Peyer's patch (tissue), 4 donors: ENCODE results near the gene UST. TPM values are rescaled to one million over a fixed set of nuclear protein-coding genes. Genes with fewer than 3 reads are reported as not detected.

ENCODE experiments used
- DNase-seq, 3 donors: peaks; one replicate each; pipeline ENCODE4 v3.0.0-alpha.2; 2017 to 2019
- H3K27ac ChIP-seq, 4 donors: fragments of 200-600 bp; sonication (generic); one replicate each; pipeline ENCODE4 v1.5.1; 2016 to 2019
- H3K27me3 ChIP-seq, 2 donors: fragments of 200-600 bp; sonication (generic); one replicate each; pipeline ENCODE4 v1.5.1; 2019
- H3K36me3 ChIP-seq, 3 donors: fragments of 200-600 bp; sonication (generic); one replicate each; pipeline ENCODE4 v1.5.1; 2016 to 2019
- H3K4me1 ChIP-seq, 4 donors: fragments of 200-600 bp; sonication (generic); one replicate each; pipeline ENCODE4 v1.5.1; 2016 to 2019
- H3K4me3 ChIP-seq, 4 donors: fragments of 200-600 bp; sonication (generic); 1 replicate in 3 of 4; 2 replicates in 1 of 4; pipeline ENCODE4 v1.5.1; 2016 to 2019; ENCODE audit warnings: mild to moderate bottlenecking in 1 of 4
- H3K9me3 ChIP-seq, 4 donors: fragments of 200-600 bp; sonication (generic); one replicate each; pipeline ENCODE4 v1.5.1; 2016 to 2019; ENCODE audit warnings: mild to moderate bottlenecking in 1 of 4
- POLR2A ChIP-seq, 2 donors: fragments of 450-650 bp; IDR thresholded peaks; one replicate each; pipeline ENCODE4 v1.5.1; 2017; ENCODE audit warnings: antibody characterized with exemption in 2 of 2, mild to moderate bottlenecking in 2 of 2, moderate library complexity in 2 of 2
- total RNA-seq, 4 donors: library from RNA; depleted of rRNA; stranded (reverse); fragments of >200 nt; gene quantifications; one replicate each; pipeline ENCODE4 v1.1.0, GENCODE V29; 2016
- TF ChIP-seq, protein P1 (sequence below), 6 experiments: fragments of 450-650 bp in 4 of 6; fragments of 200-600 bp in 2 of 6; sonication (generic) in 1 of 6; IDR thresholded peaks; one replicate each; pipeline ENCODE4 v1.5.1; 2017 to 2019; ENCODE audit warnings: antibody characterized with exemption in 6 of 6, mild to moderate bottlenecking in 3 of 6, moderate library complexity in 1 of 6

Gene UST
- total RNA-seq, 4 donors from 2014 or later: 3.0 to 37.1 (median 4.6) TPM

DNA sequence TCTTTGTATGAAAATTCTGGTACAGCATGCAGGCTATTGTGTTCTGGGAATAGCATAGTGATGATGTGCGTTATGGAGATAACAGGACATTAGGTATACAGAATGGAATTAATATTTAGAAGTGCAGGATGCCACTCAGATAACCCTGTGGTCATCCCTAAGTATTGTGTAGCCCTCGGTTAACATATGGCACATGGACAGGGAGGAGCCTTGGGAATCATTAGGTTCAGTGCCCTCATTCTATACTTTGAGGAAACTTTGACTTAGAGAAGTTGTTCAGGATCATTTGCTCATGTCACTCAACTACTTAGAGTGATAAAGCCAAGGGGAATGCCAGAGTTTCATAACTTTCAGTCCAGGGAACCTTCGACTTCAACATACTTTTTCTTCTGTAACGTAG lies 185.9 kb downstream of the UST start:
- DNase-seq: no peak
- no peaks in the 10 kb centered on the region for H3K27me3 ChIP-seq
- no peaks in the 10 kb centered on the region for H3K36me3 ChIP-seq
- no peak overlapping the region for H3K4me3 ChIP-seq
- TF ChIP-seq, protein P1, sequence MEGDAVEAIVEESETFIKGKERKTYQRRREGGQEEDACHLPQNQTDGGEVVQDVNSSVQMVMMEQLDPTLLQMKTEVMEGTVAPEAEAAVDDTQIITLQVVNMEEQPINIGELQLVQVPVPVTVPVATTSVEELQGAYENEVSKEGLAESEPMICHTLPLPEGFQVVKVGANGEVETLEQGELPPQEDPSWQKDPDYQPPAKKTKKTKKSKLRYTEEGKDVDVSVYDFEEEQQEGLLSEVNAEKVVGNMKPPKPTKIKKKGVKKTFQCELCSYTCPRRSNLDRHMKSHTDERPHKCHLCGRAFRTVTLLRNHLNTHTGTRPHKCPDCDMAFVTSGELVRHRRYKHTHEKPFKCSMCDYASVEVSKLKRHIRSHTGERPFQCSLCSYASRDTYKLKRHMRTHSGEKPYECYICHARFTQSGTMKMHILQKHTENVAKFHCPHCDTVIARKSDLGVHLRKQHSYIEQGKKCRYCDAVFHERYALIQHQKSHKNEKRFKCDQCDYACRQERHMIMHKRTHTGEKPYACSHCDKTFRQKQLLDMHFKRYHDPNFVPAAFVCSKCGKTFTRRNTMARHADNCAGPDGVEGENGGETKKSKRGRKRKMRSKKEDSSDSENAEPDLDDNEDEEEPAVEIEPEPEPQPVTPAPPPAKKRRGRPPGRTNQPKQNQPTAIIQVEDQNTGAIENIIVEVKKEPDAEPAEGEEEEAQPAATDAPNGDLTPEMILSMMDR (IDR thresholded peaks at IDR 0.05): no peak
- TF ChIP-seq POLR2A (IDR thresholded peaks at IDR 0.05): no peak
- no peak overlapping the region for H3K27ac ChIP-seq
- no peaks in the 10 kb centered on the region for H3K4me1 ChIP-seq
- H3K9me3 ChIP-seq: no peaks in the 10 kb centered on the region

DNA sequence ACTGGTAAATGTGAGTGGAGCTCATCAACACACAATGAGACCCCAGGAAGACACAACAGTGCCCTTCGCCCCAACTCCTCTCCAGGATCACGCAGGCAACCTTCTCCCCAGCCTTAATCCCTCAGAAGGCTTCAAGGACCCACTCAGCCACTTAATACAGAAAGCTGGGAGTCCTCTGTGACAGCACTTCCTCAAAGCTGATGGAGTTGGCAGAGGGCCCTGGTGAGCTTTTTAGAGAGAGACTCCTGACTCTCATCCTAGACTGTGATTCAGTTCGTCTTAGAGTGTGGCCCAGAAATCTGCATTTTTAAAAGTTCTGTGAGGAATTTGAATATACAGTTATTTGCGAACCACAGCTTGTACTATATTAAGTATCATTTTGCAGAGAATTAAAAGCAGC lies 187.7 kb downstream of the UST start:
- Histone ChIP-seq H3K27ac (no peak overlapping the region), H3K36me3 (no peaks in the 10 kb centered on the region), H3K9me3 (no peaks in the 10 kb centered on the region), H3K27me3 (no peaks in the 10 kb centered on the region), H3K4me3 (no peak overlapping the region), H3K4me1 (no peaks in the 10 kb centered on the region)
- DNase-seq: no peak
- TF ChIP-seq, protein P1 (IDR thresholded peaks at IDR 0.05): no peak
- no peak for TF ChIP-seq POLR2A (IDR thresholded peaks at IDR 0.05)

GRCh38 chr6:148934961-148935360 lies 188.1 kb downstream of the UST start:
- no peak for TF ChIP-seq POLR2A (IDR thresholded peaks at IDR 0.05)
- TF ChIP-seq, protein P1 (IDR thresholded peaks at IDR 0.05): no peak
- no peaks in the 10 kb centered on the region for H3K4me1 ChIP-seq
- DNase-seq: no peak
- H3K27ac ChIP-seq: no peak overlapping the region
- no peaks in the 10 kb centered on the region for H3K36me3 ChIP-seq
- H3K27me3 ChIP-seq: no peaks in the 10 kb centered on the region
- H3K9me3 ChIP-seq: no peaks in the 10 kb centered on the region
- H3K4me3 ChIP-seq: no peak overlapping the region

DNA sequence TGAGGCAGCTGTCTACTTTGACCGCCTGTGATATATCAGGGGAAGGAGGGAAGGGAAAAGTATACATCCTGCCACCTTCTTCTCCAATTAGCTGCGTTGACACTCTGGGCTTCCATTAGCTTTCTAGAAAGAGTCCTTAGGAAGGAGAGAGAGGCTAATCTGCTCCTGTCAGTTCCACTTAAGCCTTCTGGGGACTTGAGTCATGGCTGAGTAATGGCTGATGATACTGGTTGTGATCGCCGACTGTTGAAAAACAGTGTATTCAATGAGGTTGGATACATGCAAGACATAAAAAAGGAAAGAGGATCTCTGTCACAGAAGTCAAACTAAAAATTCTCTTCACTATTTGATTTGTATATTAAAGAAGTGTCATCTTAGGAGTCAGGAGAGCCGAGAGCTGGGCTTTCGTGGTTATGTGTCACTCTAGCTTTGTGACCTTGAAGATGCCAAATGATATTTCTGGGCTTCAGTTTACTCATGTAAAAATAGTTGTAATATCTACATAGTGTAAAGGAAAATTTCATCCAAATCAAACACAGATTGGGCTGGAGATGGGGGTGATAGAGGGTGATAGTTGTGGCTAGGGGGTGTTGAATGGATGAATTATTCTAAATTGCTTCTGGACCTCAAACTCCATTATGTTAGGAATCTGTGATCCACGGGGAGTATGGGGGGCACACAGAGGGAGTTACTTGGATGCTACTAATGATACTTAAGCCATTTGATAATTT lies 189.0 kb downstream of the UST start:
- Histone ChIP-seq H3K4me1 (no peaks in the 10 kb centered on the region), H3K27ac (no peak overlapping the region), H3K4me3 (no peak overlapping the region), H3K27me3 (no peaks in the 10 kb centered on the region), H3K9me3 (no peaks in the 10 kb centered on the region), H3K36me3 (no peaks in the 10 kb centered on the region)
- TF ChIP-seq, protein P1 (IDR thresholded peaks at IDR 0.05): no peak
- TF ChIP-seq POLR2A (IDR thresholded peaks at IDR 0.05): no peak
- no peak for DNase-seq

- Histone ChIP-seq H3K27me3 (no peaks in the 10 kb centered on the region), H3K9me3 (no peaks in the 10 kb centered on the region), H3K27ac (no peak overlapping the region), H3K36me3 (no peaks in the 10 kb centered on the region), H3K4me1 (no peaks in the 10 kb centered on the region), H3K4me3 (no peak overlapping the region)
- no peak for DNase-seq
- TF ChIP-seq, protein P1 (IDR thresholded peaks at IDR 0.05): no peak
- no peak for TF ChIP-seq POLR2A (IDR thresholded peaks at IDR 0.05)
Measured at GRCh38 chr6:148943451-148943850, 196.6 kb downstream of the UST start.
